ENCODE results near the gene ZNF467.

The ZNF467 gene

DNA sequence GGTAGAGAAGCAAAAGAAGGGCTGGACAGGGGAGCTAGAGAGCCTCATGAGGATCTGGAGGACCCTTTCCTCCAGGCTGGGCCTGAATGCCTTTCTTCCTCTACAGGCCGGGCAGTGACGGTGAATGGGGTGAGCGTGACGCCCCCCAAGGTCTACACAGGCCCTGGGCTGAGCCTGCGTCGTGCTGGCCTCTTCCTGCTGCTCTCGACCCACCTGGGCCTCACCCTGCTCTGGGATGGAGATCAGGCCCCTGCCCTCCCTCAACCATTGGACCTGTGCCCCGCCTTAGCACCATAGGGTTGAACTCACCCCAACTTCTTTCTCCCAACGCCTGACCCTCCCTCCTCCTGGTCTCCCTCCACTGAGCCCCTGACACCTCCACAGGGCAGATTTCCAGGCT, 12.6 kb upstream of the ZNF467 start:
- no peak for DNase-seq (ENCODE audit: low read depth)
- no peak for TF ChIP-seq CTCF (IDR thresholded peaks at IDR 0.05; ENCODE audit: insufficient read depth, low read depth, low read length, missing control alignments)
- no peak overlapping the region for H3K4me3 ChIP-seq (ENCODE audit: low read length)

- no peak overlapping the region for H3K4me3 ChIP-seq (ENCODE audit: low read length)
- no peak for DNase-seq (ENCODE audit: low read depth)
- no peak for TF ChIP-seq CTCF (IDR thresholded peaks at IDR 0.05; ENCODE audit: insufficient read depth, low read depth, low read length, missing control alignments)
These were observed 12.0 kb upstream of the ZNF467 start for GRCh38 chr7:149785402-149785801.

DNA sequence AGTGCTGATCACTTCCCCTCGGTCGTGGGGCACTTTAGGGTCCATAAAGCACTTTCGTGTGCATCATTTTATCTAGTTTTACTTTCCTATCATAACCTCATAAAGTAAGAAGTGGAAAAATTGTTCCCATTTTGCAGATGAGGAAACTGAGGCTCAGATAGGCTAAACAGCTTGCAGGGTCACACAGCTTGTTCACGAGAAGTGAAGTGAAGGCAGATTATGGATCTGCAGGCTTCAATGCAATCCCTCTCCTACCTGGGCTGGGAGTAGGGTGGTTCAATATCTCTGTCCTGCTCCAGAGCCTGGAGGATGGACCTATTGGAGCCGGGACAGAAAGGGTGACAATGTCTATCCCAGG, 10.8 kb upstream of the ZNF467 start:
- no peak overlapping the region for H3K4me3 ChIP-seq (ENCODE audit: low read length)
- no peak for DNase-seq (ENCODE audit: low read depth)

DNA sequence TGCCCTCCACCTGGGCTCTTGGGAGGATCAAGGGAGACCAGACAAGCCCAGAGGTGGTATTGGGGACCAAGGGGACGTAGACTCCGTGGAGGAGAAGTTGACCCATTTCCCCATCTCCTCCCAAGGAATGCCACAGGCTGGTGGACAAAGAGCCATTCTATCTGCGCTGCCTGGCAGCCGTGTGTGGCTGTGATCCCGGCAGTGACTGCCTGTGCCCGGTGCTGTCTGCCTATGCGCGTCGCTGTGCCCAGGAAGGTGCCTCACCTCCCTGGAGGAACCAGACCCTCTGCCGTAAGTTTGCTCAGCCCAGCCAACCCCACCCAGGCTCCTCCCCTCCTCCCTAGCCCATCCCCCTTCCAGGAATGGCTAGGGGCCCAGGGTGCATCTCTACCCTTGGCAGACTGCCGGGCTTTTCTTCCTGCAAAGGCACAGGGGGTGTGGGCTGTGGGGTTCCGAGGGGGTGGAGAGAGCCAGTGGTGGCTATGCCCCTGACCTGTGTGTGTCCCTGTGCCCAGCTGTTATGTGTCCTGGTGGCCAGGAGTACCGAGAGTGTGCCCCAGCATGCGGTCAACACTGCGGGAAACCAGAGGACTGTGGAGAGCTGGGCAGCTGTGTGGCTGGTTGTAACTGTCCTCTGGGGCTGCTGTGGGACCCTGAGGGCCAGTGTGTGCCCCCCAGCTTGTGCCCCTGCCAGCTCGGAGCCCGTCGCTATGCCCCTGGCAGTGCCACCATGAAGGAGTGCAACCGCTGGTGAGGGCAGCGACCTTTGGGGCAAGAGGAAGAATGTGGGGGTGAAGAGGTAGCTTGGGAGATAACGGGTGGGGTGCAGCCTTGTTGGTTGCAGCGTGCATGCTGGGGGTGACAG, 10.2 kb upstream of the ZNF467 start:
- DNase-seq (ENCODE audit: low read depth): no peak
- H3K4me3 ChIP-seq (ENCODE audit: low read length): no peak overlapping the region
- TF ChIP-seq CTCF (IDR thresholded peaks at IDR 0.05; ENCODE audit: insufficient read depth, low read depth, low read length, missing control alignments): no peak

More for the DNA sequence above, 10.8 kb upstream of the ZNF467 start:
- TF ChIP-seq CTCF (IDR thresholded peaks at IDR 0.05; ENCODE audit: insufficient read depth, low read depth, low read length, missing control alignments): no peak

DNA sequence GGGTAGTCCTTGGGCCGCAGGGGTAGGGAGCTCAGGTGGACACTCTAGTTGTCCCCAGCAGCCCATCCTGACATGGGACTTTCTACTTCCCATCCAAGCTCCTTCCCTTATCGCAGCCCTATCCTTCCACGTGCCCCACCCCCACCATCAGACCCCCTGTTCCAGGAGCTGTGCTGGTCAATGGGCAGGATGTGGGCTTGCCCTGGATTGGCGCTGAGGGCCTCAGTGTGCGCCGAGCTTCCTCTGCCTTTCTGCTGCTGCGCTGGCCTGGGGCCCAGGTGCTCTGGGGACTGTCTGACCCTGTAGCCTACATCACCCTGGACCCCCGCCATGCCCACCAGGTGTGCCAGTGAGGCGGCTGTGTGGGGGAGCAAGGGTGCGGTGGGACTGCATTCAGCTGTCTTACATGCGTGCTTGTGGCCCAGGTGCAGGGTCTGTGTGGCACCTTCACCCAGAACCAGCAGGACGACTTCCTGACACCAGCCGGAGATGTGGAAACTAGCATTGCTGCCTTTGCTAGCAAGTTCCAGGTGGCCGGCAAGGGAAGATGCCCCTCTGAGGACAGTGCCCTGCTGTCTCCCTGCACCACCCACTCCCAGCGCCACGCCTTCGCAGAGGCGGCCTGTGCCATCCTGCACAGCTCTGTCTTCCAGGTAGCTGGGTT, 9.4 kb upstream of the ZNF467 start:
- no peak for DNase-seq (ENCODE audit: low read depth)
- no peak for TF ChIP-seq CTCF (IDR thresholded peaks at IDR 0.05; ENCODE audit: insufficient read depth, low read depth, low read length, missing control alignments)
- H3K4me3 ChIP-seq (ENCODE audit: low read length): no peak overlapping the region

DNA sequence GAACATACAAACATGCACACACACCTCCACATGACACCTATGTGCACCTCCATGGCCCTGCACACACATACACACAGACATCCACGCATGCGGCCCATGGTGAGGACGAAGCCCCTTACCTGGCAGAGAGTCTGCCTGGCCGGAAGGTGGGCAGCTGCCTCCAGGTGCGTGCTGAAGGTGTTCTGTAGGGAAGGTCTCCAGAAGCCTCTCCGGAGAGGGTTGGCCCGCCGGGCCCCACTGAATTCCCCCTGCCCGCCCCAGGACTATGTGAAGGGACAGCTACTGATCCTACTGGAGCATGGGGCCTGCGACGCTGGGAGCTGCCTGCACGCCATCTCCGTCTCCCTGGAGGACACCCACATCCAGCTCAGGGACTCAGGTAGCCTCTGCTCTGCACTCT, 8.5 kb upstream of the ZNF467 start:
- H3K4me3 ChIP-seq (ENCODE audit: low read length): no peak overlapping the region
- no peak for DNase-seq (ENCODE audit: low read depth)
- TF ChIP-seq CTCF (IDR thresholded peaks at IDR 0.05; ENCODE audit: insufficient read depth, low read depth, low read length, missing control alignments): no peak
